Breast epithelium (tissue), 4 donors: ENCODE measurements around the gene PHF12. TPM values are rescaled to one million over a fixed set of nuclear protein-coding genes. Genes with fewer than 3 reads are reported as not detected.

Experiments used
- DNase-seq, 2 donors: peaks; one replicate each; pipeline ENCODE4 v3.0.0-alpha.2; 2019; ENCODE audit warnings: low spot score in 2 of 2
- H3K27ac ChIP-seq, 2 donors: fragments of 200-600 bp; sonication (generic) in 1 of 2; one replicate each; pipeline ENCODE4 v1.5.1; 2016 to 2019; ENCODE audit warnings: mild to moderate bottlenecking in 1 of 2
- H3K27me3 ChIP-seq, 2 donors: fragments of 200-600 bp; sonication (generic) in 1 of 2; one replicate each; pipeline versions ENCODE4 v1.5.1 to v1.6.0; 2017 to 2019; ENCODE audit warnings: control low read depth in 1 of 2, mild to moderate bottlenecking in 1 of 2
- H3K36me3 ChIP-seq: fragments of 200-600 bp; one replicate; pipeline ENCODE4 v1.5.1; 2019
- H3K4me1 ChIP-seq, 2 donors: fragments of 200-600 bp; sonication (generic); one replicate each; pipeline ENCODE4 v1.5.1; 2016 to 2019; ENCODE audit warnings: control low read depth in 1 of 2
- H3K4me3 ChIP-seq, 3 donors: fragments of 200-600 bp; sonication (generic); 1 replicate in 2 of 3; 2 replicates in 1 of 3; pipeline ENCODE4 v1.5.1; 2016 to 2019; ENCODE audit warnings: mild to moderate bottlenecking in 3 of 3, moderate library complexity in 2 of 3
- H3K9me3 ChIP-seq, 2 donors: fragments of 200-600 bp; sonication (generic) in 1 of 2; one replicate each; pipeline ENCODE4 v1.5.1; 2016 to 2019; ENCODE audit warnings: control low read depth in 1 of 2
- CTCF ChIP-seq, 3 donors: fragments of 450-650 bp; IDR thresholded peaks; one replicate each; pipeline ENCODE4 v1.5.1; 2016 to 2017; ENCODE audit warnings: antibody characterized with exemption in 3 of 3, mild to moderate bottlenecking in 3 of 3, moderate library complexity in 3 of 3
- POLR2A ChIP-seq: fragments of 450-650 bp; IDR thresholded peaks from one replicate; pipeline ENCODE4 v1.6.1; 2016; ENCODE audit warnings: antibody characterized with exemption, mild to moderate bottlenecking, moderate library complexity
- POLR2AphosphoS5 ChIP-seq, 3 donors: sonication (generic); formaldehyde crosslinking; IDR thresholded peaks; one replicate each; pipeline ENCODE4 v1.6.1; 2017; ENCODE audit warnings: antibody characterized with exemption in 3 of 3
- intact Hi-C: fragments of 100-400 bp; cut with DNase I; formaldehyde crosslinking; loops from one replicate; pipeline ENCODE4 v1.15.1; 2023; ENCODE audit warnings: low total_unique reads
- total RNA-seq, 3 donors: library from RNA; depleted of rRNA; stranded (reverse); fragments of >200 nt; gene quantifications; one replicate each; pipeline ENCODE4 v1.1.0, GENCODE V29; 2016

The PHF12 gene
- total RNA-seq, 3 donors from 2014 or later = 32.2 to 42.9 (median 40.3) TPM

- intact Hi-C loops = no loop called here
- no peaks in the 10 kb centered on the region for H3K27me3 ChIP-seq
- no peak for TF ChIP-seq POLR2AphosphoS5 (IDR thresholded peaks at IDR 0.05)
- TF ChIP-seq POLR2A = no peak
- TF ChIP-seq CTCF (IDR thresholded peaks at IDR 0.05) = no peak
- H3K27ac ChIP-seq = no peak overlapping the region
- H3K36me3 ChIP-seq = no peaks in the 10 kb centered on the region
- no peak for DNase-seq
- H3K4me1 ChIP-seq = peaks cover 0 to 4% of the 10 kb centered on the region in 2 donors
- H3K9me3 ChIP-seq = no peaks in the 10 kb centered on the region
- no peak overlapping the region for H3K4me3 ChIP-seq
These were observed 62.5 kb downstream of the PHF12 start for GRCh38 chr17:28888832-28889231.

GRCh38 chr17:28887871-28888471 lies 63.3 kb downstream of the PHF12 start:
- intact Hi-C loops = no loop called here
- no peak for TF ChIP-seq CTCF (IDR thresholded peaks at IDR 0.05)
- Histone ChIP-seq H3K9me3 (no peaks in the 10 kb centered on the region), H3K4me1 (no peaks in the 10 kb centered on the region), H3K36me3 (no peaks in the 10 kb centered on the region), H3K4me3 (no peak overlapping the region), H3K27ac (no peak overlapping the region), H3K27me3 (no peaks in the 10 kb centered on the region)
- DNase-seq = no peak

- H3K4me3 ChIP-seq = no peak overlapping the region
- intact Hi-C loops = no loop called here
- TF ChIP-seq POLR2AphosphoS5 (IDR thresholded peaks at IDR 0.05) = no peak
- no peak for TF ChIP-seq CTCF (IDR thresholded peaks at IDR 0.05)
- no peak for TF ChIP-seq POLR2A
- no peaks in the 10 kb centered on the region for H3K9me3 ChIP-seq
- DNase-seq = no peak
- H3K27me3 ChIP-seq = no peaks in the 10 kb centered on the region
- H3K4me1 ChIP-seq = no peaks in the 10 kb centered on the region
- H3K36me3 ChIP-seq = peaks cover 7% of the 10 kb centered on the region
- H3K27ac ChIP-seq = no peak overlapping the region
These were observed 65.4 kb downstream of the PHF12 start for GRCh38 chr17:28885951-28886350.

- no peak for TF ChIP-seq CTCF (IDR thresholded peaks at IDR 0.05)
- no peak for TF ChIP-seq POLR2AphosphoS5 (IDR thresholded peaks at IDR 0.05)
- TF ChIP-seq POLR2A = no peak
- DNase-seq = no peak
- intact Hi-C loops = no loop called here
- H3K9me3 ChIP-seq = no peaks in the 10 kb centered on the region
- peaks cover 13% of the 10 kb centered on the region for H3K36me3 ChIP-seq
- H3K4me3 ChIP-seq = no peak overlapping the region
- no peaks in the 10 kb centered on the region for H3K4me1 ChIP-seq
- H3K27me3 ChIP-seq = no peaks in the 10 kb centered on the region
- H3K27ac ChIP-seq = no peak overlapping the region
These were observed 66.0 kb downstream of the PHF12 start for GRCh38 chr17:28885363-28885762.

- intact Hi-C loops = no loop called here
- Histone ChIP-seq H3K4me3 (no peak overlapping the region), H3K4me1 (no peaks in the 10 kb centered on the region), H3K27ac (peak overlapping the region; percentile 7 to 25), H3K27me3 (no peaks in the 10 kb centered on the region), H3K36me3 (peaks cover 18% of the 10 kb centered on the region), H3K9me3 (no peaks in the 10 kb centered on the region)
- TF ChIP-seq POLR2AphosphoS5 (IDR thresholded peaks at IDR 0.05) (no peak), CTCF (IDR thresholded peaks at IDR 0.05) (no peak), POLR2A (no peak)
- no peak for DNase-seq
These were observed 67.2 kb downstream of the PHF12 start for GRCh38 chr17:28883967-28884702.
